ENCODE results near the gene THY1. TPM values are rescaled to one million over a fixed set of nuclear protein-coding genes. Genes with fewer than 3 reads are reported as not detected.
A peak's percentile ranks its signal among the peaks of the same experiment; 100 is the strongest.

The THY1 gene
- 0.13 and 2.1 TPM in 2 replicates for total RNA-seq

- no peaks in the 10 kb centered on the region for H3K36me3 ChIP-seq (ENCODE audit: control insufficient read depth, insufficient read depth, low read length)
- H3K4me3 ChIP-seq (ENCODE audit: low read depth, low read length): no peak within 1 kb of the TSS
- no peak for TF ChIP-seq CTCF (IDR thresholded peaks at IDR 0.05; ENCODE audit: insufficient read depth, low read length, severe bottlenecking)
- DNase-seq (ENCODE audit: low read depth) (no peak), FAIRE-seq (no peak)
- peaks cover 26% of the 10 kb centered on the region for H3K27me3 ChIP-seq (ENCODE audit: control insufficient read depth, insufficient read depth, low read length)
Measured at GRCh38 chr11:119422809-119423508, at the start of gene THY1. Gene THY1, minus strand, starts transcription at chr11:119423172. Its CDS starts 2,267 bp downstream, at chr11:119420905.

GRCh38 chr11:119472186-119472855 is 49.3 kb upstream of the THY1 start:
- TF ChIP-seq CTCF (IDR thresholded peaks at IDR 0.05; ENCODE audit: insufficient read depth, low read length, severe bottlenecking): no peak
- Histone ChIP-seq H3K4me3 (ENCODE audit: low read depth, low read length) (no peak overlapping the region), H3K27me3 (ENCODE audit: control insufficient read depth, insufficient read depth, low read length) (peaks cover 8% of the 10 kb centered on the region), H3K36me3 (ENCODE audit: control insufficient read depth, insufficient read depth, low read length) (no peaks in the 10 kb centered on the region)
- DNase-seq (ENCODE audit: low read depth): no peak
- FAIRE-seq: no peak

- peak; percentile 50 for FAIRE-seq
- H3K27me3 ChIP-seq (ENCODE audit: control insufficient read depth, insufficient read depth, low read length): peaks cover 2% of the 10 kb centered on the region
- no peak for DNase-seq (ENCODE audit: low read depth)
Measured at GRCh38 chr11:119471329-119471728, 48.4 kb upstream of the THY1 start.

GRCh38 chr11:119470317-119471291 is 47.6 kb upstream of the THY1 start:
- Histone ChIP-seq H3K36me3 (ENCODE audit: control insufficient read depth, insufficient read depth, low read length) (no peaks in the 10 kb centered on the region), H3K4me3 (ENCODE audit: low read depth, low read length) (no peak overlapping the region), H3K27me3 (ENCODE audit: control insufficient read depth, insufficient read depth, low read length) (peaks cover 1% of the 10 kb centered on the region)
- TF ChIP-seq CTCF (IDR thresholded peaks at IDR 0.05; ENCODE audit: insufficient read depth, low read length, severe bottlenecking): no peak
- peak; percentile 50 for FAIRE-seq
- peak; percentile 46 for DNase-seq (ENCODE audit: low read depth)

More at GRCh38 chr11:119471329-119471728, 48.4 kb upstream of the THY1 start:
- Histone ChIP-seq H3K36me3 (ENCODE audit: control insufficient read depth, insufficient read depth, low read length) (no peaks in the 10 kb centered on the region), H3K4me3 (ENCODE audit: low read depth, low read length) (no peak overlapping the region)
- no peak for TF ChIP-seq CTCF (IDR thresholded peaks at IDR 0.05; ENCODE audit: insufficient read depth, low read length, severe bottlenecking)

GRCh38 chr11:119469506-119469905 is 46.5 kb upstream of the THY1 start:
- FAIRE-seq (no peak), DNase-seq (ENCODE audit: low read depth) (no peak)
- peaks cover 1% of the 10 kb centered on the region for H3K27me3 ChIP-seq (ENCODE audit: control insufficient read depth, insufficient read depth, low read length)
- no peaks in the 10 kb centered on the region for H3K36me3 ChIP-seq (ENCODE audit: control insufficient read depth, insufficient read depth, low read length)
- H3K4me3 ChIP-seq (ENCODE audit: low read depth, low read length): no peak overlapping the region
- no peak for TF ChIP-seq CTCF (IDR thresholded peaks at IDR 0.05; ENCODE audit: insufficient read depth, low read length, severe bottlenecking)

Measured in bronchial epithelial cell (primary cell).